Measurements from ENCODE around the gene MAP3K2.
A peak's percentile ranks its signal among the peaks of the same experiment; 100 is the strongest.

Gene MAP3K2

GRCh38 chr2:127302168-127302567 is 85.6 kb downstream of the MAP3K2 start:
- ChIA-PET CTCF (interaction anchor here (0.6 kb wide), 1 partner anchor 15 kb away, joined by 5 read pairs; no protein-coding TSS in a partner anchor), POLR2A (ENCODE audit: low non-redundant PET) (no interaction called here)
- TF ChIP-seq CTCF (conservative IDR thresholded peaks at IDR 0.05; ENCODE audit: low read depth) = no peak
- no peak overlapping the region for H3K27ac ChIP-seq
- no peak for DNase-seq (ENCODE audit: low spot score)

GRCh38 chr2:127293748-127294562 is 93.8 kb downstream of the MAP3K2 start, which contains the start of gene ERCC3:
TSS of gene ERCC3 (minus strand) at chr2:127294144. CDS start at chr2:127294081, 63 bp downstream.
- peak within 1 kb of the TSS; percentile 80 for H3K27ac ChIP-seq
- peak; percentile 76 for DNase-seq (ENCODE audit: low spot score)
- POLR2A ChIA-PET (ENCODE audit: low non-redundant PET) = interaction anchor here (0.6 to 1.4 kb wide), 3 partner anchors 12 to 108 kb away, joined by 3 to 8 read pairs (median 5); no protein-coding TSS in a partner anchor
- CTCF ChIA-PET = interaction anchor here (0.6 to 1.7 kb wide), 5 partner anchors 14 to 122 kb away, joined by 4 to 8 read pairs (median 5); no protein-coding TSS in a partner anchor
- TF ChIP-seq CTCF (conservative IDR thresholded peaks at IDR 0.05; ENCODE audit: low read depth) = no peak

GRCh38 chr2:127293386-127293747 is 94.4 kb downstream of the MAP3K2 start:
- peak; percentile 17 for DNase-seq (ENCODE audit: low spot score)
- TF ChIP-seq CTCF (conservative IDR thresholded peaks at IDR 0.05; ENCODE audit: low read depth) = no peak
- POLR2A ChIA-PET (ENCODE audit: low non-redundant PET) = no interaction called here
- CTCF ChIA-PET = interaction anchor here (0.6 to 1.7 kb wide), 3 partner anchors 13 to 122 kb away, joined by 4 to 8 read pairs (median 6); no protein-coding TSS in a partner anchor
- H3K27ac ChIP-seq = peak overlapping the region; percentile 80

GRCh38 chr2:127288274-127288673 is 99.5 kb downstream of the MAP3K2 start:
- ChIA-PET POLR2A (ENCODE audit: low non-redundant PET) (no interaction called here), CTCF (no interaction called here)
- no peak for TF ChIP-seq CTCF (conservative IDR thresholded peaks at IDR 0.05; ENCODE audit: low read depth)

GRCh38 chr2:127283275-127283674 is 104.5 kb downstream of the MAP3K2 start:
- POLR2A ChIA-PET (ENCODE audit: low non-redundant PET) = interaction anchor here (0.6 kb wide), 1 partner anchor 103 kb away, joined by 3 read pairs; no protein-coding TSS in a partner anchor

More at GRCh38 chr2:127288274-127288673, 99.5 kb downstream of the MAP3K2 start:
- DNase-seq (ENCODE audit: low spot score) = no peak
- no peak overlapping the region for H3K27ac ChIP-seq

More at GRCh38 chr2:127283275-127283674, 104.5 kb downstream of the MAP3K2 start:
- CTCF ChIA-PET = no interaction called here
- no peak for DNase-seq (ENCODE audit: low spot score)
- no peak overlapping the region for H3K27ac ChIP-seq
- no peak for TF ChIP-seq CTCF (conservative IDR thresholded peaks at IDR 0.05; ENCODE audit: low read depth)
